GM19395 (cell line): Measurements from ENCODE around the gene SENP2.
"Not testable (repeated sequence)": the region's sequence is repeated elsewhere in the genome, so short reads cannot be mapped to it uniquely, and the experiment has no call there.

ENCODE experiments used
- ATAC-seq: cut with Tn5 transposase; IDR thresholded peaks from one replicate; pipeline ENCODE4 v1.9.1; 2021; ENCODE audit warnings: mild to moderate bottlenecking, moderate library complexity; ENCODE audit not compliant: unreplicated experiment

SENP2 gene

DNA sequence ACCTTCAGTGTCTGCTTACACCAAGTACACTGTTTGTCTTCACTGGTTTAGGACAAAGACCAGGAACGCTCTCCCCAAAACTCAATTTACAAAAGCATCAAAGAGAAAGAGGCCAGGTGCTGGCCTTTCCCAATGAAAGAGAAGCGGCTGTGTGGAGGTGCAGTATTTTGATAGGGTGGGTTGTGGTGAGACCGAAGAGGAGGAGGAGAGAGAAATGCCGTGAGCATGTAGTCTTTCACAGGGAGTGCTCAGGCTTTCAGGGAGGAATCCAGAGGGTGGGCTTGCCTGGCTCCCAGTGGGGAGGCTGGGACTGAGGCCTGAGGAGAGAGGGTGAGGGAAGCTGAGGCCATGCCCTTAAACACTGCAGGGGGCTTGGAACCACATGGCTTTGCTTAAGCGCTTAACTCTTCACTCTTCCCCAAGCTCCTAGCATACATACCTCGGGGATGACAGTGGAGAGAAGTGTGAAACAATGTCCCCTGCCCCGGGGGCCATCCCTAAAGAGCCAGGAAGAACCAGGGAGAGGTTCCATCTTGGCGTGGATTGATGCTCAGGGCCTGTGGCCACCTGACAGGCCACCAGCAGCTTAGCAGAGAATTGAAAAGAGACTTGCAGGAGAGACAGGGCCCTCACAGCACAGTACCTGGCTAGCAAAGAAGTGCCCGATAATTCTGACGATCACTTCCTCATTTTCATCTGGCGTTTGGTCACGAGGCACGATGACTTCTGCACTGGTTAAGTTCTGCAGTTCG lies 60.5 kb downstream of the SENP2 start:
- ATAC-seq: no peak

DNA sequence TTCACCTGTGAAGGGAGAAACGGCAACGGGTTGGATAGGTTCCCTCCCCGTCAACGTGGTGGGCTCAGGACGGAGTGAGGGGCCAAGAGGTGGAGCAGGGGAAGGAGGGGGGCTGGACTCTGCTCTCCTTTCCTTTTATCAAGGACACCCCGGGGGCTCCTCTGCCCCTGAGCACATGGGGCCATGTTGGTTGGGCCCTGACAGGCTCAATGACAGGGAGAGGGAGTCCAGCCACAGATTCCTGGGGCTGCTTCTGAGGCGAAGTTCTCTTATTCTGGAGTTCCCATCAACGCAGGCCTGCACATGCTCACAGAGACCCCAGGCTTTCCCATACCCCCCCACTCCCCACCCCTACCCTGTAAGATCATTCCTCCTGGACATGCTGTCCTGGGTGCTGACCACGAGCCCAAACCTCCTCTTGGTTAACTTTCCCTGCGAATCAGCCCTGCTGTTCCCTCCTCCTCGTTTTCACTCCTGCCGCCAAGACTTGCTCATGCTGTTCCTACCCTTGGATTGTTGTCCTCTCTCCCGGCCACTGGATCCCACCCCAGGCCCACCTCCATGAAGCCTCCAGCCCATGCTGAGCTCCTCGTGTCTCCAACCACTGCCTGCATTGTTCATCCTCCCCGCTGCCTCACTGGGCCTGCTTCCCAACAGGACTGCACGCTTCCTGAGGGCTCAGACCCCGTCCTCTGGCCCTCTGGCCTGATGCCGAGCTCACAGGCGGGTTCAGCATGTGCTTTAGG lies 61.2 kb downstream of the SENP2 start:
- no peak for ATAC-seq

DNA sequence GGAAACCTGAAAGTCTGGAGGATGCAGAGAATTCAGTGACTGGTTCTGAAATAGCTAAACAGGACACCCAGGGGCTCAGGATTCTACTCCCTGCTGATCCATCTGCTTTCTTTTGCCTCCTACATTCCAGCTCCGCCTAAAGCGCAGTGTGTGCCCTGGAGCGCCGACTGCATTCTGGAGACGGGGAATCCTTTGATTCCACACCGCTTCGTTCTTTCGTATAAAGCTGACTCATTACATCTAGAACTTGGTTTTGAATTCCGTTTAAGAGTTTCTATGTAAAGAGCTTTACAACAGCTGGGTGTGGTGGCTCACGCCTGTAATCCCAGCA lies 61.8 kb downstream of the SENP2 start:
- ATAC-seq: no peak

DNA sequence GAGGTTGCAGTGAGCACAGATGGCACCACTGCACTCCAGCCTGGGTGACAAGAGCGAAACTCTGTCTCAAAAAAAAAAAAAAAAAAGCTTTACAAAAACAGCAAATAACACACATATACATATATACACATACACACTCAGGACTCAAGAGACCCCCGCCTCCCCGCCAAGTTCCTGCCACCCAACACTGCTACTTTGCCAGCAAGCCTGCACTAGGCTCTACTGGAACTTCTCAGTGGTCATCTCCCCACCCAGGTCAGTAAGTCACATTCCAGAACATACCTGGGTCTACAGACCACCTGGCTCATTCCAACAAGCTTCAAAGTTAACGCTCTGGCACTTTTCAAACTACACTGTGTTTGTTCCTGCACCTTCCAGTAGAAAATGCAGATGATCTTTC lies 62.3 kb downstream of the SENP2 start:
- ATAC-seq: no peak

DNA sequence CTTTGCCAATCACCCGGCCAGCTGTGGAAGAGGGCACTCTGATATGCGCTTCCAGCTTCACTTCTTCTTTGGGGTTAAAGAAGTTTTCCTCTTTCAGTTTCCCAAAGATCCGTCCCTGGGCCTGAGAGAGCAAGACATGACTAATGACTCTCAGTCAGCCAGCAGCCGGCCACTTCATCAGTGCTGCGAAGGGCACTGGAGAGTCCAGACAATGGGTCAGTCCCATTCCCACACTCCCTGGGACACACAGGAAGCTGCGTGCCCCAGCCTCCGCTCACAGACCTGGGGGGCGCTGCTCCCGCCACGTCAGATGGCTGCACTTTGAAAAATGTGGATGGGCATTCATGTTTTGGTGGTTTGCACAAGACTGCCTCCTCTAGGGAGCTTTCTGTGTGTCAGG lies 63.3 kb downstream of the SENP2 start:
- ATAC-seq: no peak

DNA sequence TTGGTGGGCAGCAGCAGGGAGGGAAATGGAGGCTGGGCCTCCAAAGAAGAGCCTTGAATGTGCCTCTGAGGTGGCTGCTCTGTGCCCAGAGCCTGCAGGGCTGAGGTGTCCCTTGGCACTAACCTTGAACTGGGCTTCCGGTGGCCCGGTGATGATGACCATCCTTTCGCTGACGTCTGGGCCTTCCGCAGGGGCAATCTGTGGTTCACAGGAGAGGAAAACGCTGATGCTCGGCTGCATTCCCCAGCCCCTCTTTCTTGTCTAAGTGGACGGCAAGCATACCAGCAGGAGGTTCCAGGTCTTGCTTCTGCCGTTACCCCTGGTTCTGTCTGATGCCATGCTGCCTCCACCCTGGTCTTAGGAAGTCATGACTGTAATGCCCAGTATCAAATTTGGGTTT lies 65.9 kb downstream of the SENP2 start:
- ATAC-seq: no peak

DNA sequence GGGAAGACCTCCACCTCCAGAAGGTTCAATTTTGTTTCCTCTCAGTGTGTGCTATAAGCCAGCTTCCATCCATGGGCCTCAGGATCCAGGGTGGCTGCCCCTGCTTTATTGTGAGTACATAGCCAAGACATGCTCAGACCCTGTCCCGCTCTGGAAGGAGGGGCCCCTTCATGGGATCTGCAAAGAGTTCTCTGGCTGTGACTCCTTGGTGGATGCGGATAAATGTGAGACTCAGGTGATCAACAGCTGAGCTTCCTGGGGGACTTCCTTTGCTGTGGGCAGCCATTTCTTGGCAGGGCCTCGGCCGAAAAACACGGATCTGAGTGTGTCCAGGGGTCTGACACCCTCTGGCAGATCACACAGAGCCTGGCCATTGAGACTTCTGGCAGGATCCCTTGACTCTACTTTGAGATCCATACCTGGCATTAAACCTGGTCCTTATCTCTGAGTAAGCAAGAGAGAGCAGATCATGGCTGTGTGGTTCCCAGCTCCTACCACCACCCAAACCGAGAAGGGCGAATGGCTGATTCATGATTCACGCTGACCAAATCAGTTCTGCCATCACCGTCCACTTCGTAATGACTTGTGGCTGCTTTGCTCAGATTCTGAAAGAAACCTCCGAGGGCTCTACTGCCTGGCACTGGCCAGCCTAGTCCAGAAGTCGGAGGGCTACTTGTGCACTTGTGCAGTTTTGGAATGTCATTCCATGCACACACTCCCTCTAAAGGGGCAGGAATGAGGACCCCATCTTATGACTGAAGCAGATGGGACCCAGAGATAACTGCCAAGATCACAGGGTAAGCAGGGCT lies 68.1 kb downstream of the SENP2 start:
- no peak for ATAC-seq

DNA sequence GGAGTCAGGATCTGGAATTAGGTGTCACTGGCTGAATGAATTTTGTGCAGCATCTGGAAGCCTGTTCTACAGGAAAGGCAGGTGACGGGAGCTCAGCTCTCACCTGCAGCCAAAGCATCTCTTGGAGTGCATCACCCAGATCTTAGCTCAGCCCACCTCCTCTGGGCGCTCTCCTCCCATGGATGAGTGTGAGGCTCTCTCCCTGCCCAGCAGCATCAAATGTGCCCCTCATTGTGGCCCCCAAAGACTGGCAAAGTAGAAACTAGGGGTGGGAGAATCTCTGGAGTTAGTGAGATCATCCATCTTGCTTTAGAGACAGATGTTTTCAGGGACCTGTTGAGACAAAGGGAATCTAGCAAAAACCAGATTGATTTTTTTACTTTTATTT lies 68.7 kb downstream of the SENP2 start:
- no peak for ATAC-seq

DNA sequence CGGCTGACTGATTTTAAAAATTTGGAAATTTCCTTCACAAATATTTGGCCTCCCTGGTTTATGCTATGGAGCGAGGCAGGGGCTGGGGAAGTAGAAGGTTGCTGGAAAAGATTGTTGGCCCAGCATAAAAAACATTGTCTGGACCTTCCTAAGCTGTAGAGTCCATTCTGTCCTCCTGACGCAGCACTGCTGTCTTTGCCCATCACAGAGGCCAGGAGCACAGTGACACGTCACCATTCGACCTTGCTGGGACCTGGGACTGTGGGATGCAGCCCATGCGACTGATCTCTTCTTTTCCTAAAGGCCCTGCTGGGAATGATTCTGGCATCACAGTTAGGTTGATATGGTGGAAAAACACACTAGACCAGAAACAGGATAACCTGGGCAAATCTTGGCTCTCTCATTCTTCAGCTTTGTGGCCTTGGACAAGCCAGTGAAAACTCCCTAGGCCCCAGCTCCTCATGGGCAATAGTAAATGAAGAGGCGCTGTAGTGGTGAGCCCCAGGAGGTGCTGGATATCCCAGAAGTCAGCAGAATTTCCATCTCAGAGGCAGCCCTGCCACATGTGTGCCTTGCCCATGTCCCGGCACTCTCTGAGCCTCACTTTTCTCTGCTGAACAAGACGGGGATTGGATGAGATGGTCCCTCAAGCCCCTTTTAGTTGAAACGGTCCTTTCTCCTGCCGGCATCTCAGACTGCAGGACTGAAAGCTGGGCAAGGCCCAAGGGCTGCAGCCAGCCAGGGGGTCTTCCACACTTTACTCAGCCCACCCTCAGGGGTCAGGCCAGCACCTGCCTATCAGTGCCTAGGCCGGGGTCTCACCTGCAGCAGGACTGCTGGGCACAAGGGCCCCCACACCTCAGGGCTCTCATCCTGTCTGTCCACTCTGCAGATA lies 69.6 kb downstream of the SENP2 start:
- no peak for ATAC-seq

DNA sequence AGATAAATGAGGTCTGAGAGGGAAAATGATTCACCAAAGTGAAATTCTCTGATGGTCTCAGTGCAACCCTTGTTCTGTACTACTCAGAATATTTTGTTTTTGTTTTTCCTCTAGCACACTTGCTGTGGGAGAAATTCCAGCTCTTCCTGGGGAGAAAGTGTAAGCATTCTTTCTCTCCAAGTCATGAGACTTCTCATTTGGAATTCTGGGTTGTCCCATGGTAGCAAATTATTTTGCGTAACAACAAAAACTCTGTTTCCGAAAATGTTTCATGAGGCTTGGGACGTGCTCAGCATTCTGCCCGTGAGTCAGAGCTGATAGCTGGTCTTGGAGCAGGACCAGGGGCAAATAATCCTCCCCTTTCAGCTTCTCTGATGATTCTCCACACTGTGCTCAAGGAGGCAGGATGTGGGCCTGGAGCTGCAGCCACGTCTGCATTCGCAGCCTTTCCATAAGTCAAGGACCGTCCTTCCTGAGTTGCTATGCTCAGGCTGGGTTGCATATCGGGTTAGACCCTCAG lies 70.3 kb downstream of the SENP2 start:
- no peak for ATAC-seq

DNA sequence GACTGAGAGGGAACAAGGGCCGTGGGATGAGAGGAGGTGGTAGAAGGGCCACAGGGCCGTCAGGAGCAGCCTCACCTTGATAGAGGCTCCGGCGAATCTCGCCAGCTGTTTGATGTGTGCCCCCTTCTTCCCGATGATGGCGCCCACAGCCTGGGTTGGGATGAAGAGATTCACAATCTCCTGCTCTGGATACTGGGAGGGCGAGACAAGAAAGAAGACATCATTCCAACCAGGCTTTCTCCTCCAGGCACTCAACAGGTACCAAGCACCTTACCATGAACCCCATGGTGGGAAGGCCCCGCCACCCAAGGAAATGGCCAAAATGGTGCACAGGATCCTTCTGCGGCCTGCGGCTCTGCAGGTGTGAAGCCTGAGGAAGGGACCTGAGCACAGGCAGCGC lies 71.1 kb downstream of the SENP2 start:
- ATAC-seq: no peak

DNA sequence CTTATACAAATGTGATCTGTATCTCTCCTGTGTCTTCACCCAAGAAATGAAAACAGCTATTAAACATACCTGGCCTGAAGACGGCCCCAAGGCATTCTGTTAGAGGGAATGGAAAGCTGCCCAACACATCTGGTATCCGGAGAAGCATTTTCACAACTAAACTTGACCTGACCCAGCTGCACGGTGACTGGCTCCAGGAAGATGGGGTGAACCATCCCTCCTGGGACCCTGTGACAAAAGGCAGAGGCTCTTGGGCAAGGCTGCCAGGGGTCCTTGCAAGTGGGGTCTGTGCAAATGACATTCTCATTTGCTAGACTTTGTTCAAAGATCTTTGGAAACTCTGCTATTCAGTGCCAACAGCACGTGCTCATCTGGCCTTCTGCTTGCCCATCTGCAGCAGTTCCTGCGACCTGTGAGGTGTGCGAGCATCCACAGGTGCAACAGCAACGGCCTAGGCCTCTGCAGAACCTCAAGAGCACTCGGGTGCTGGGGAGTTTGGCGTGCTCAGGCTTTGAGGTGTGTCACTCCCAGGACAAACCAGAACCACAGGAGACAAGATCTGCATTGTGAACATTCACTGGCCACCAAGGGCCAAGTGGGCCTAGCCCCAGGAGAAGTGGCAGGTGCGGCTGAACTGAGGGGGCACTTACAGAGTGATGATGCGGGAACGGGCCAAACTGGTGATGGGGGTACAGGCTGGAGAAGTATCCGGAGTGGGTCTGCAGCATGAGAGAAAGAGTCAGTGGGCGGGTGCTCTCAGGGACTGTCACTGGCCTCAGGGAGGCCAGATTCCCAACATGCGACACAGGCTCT lies 71.8 kb downstream of the SENP2 start:
- no peak for ATAC-seq

DNA sequence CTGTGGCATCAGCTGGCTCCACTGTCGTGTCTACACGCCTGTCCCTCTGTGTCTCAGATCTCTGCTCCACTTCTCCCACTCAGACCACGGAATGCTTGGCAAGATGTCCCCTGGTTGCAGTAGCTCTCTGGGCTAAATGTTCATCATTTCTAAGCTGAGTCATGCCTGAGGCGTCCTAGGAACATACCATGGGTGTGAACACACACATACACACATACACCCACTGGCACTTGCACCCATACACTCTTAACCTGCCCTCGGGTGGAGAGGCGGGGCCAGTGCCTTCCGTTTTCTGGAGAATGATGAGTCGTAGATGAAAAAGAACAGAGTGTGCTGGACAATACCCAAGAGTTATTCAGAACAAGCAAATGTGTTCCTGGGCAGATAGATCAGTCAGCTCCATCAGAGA lies 72.4 kb downstream of the SENP2 start:
- no peak for ATAC-seq

DNA sequence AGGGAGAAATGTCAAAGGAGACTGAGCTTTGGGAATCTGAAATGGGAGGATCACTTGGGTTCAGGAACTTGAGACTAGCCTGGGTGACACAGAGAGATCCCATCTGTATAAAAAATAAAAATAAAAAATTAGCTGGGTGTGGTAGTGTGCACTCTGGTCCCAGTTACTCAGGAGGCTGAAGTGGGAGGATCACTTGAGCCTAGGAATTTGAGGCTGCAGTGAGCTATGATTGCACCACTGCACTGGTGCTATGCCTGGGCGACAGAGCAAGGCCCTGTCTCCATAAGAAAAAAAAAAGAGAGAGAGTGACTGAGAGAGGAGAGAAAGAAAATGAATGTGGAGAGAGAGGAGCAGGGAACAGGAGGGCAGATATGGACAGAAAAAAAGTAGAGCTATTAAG lies 72.8 kb downstream of the SENP2 start:
- ATAC-seq: no peak

DNA sequence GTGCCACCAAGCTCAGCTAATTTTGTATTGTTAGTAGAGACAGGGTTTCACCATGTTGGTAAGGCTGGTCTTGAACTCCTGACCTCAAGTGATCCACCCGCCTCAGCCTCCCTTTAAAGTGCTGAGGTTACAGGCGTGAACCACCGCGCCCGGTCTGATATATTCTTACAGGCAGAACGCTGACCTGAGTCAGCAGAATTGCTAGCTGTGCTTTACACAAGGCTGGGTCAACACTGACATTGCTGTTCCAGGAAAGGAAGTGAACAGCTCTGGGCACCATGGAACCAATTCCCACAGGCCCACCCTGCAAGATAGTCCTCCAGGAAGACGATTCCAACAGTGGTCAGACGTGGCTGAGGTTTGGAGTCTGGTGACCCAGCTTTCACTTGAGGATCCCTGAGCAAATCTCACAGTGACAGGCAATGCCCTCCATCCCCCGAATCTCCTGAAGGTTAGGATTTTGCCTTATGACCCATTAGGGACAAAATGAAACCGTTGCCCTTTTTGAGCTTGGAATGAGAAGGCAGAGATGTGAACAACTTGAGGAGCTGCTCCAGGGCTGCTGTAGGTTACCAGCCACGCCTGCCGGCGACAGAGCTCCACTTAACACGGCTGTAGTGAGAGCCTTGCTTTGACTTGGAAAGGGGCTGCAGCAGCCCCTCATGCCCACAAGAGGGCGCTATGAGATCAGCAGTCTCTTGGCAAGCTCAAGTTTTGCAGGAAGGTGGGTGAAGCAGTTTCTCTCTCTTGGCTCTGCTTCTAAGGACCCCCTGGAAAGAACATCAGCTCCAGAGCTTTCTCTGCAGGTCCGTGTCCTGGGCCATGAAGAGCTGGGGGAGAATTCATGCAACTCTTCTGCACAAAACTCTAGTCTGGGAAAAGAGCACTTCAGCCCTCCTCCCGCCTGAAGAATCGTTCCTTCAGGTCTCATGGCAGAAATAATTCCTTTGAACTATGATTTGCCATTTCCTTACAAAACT lies 74.1 kb downstream of the SENP2 start:
- ATAC-seq: peak; percentile 69

DNA sequence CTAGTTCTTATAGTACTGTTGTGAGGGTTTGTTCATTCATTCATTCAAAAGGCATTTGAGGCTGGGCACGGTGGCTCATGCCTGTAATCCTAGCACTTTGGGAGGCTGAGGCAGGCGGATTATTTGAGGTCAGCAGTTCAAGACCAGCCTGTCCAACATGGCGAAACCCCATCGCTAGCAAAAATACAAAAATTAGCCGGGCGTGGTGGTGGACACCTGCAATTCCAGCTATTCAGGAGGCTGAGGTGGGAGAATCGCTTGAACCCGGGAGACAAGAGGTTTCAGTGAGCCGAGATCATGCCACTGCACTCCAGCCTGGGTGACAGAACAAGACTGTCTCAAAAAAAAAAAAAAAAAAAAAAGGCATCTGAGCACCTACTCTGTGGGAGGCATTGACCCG lies 75.2 kb downstream of the SENP2 start:
- not testable (repeated sequence) for ATAC-seq

DNA sequence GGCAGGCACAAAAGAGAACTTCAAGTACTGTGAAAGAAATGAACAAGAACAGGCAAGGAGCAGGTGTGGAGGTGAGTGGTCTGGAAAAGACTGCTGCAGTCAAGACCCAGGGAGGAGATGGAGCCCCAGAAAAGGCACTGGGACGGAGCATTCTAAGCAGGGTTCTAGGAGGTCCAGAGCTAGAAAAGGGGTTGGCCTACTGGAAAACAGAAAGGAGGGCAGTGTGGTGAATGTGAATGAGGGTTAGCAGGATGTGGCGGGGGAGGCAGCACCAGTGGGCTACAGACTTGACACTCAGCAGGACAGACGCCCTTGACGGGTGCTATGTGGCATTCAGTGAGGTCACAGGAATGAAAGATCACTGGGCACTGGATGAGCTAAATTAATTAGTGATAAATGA lies 75.7 kb downstream of the SENP2 start:
- ATAC-seq: no peak

DNA sequence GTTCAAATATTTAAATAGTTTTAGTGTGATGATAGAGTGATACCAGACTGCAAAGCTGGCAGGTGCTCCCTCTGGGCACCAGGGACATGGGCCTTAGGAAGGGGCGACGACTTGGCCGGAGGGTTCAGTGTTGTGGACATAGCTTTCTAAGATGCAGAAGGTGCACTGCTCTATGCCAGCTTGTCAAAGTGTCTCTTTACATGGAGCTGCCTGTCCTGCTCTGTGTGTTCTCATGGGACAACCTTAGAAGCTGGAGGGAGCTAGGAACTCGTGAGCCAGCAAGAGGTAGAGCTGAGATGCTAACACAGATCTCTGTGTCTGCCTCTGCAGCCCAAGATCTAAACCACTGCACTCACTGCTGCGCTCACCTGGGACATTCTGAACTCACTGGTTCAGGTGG lies 77.8 kb downstream of the SENP2 start:
- ATAC-seq: no peak

DNA sequence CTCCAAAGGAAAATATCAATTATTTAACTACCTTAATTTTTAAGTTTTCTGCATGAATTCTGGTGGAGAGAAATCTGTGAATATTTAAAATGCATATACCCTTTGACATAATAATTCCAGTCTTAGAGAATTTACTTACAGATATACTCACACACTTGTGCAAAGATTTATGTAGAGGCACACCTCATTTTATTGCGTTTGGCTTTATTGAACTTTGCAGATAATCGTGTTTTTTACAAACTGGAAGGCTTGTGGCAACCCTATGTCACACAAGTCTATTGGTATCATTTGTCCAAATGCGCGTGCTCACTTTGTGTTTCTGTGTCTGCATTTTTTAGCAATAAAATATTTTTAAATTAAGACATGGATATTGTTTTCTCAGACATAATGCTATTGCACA lies 81.5 kb downstream of the SENP2 start:
- ATAC-seq: no peak
